NOMO-1 treated with dmso at 0.1 percent for 144 hours (cell line): ENCODE data around the gene KCNJ15.
"Not testable (repeated sequence)": the region's sequence is repeated elsewhere in the genome, so short reads cannot be mapped to it uniquely, and the experiment has no call there.

ENCODE experiments used
- DNase-seq: peaks from one replicate; lab custom pipeline; 2025; ENCODE audit not compliant: unreplicated experiment; lab: John Stamatoyannopoulos, UW

KCNJ15 gene

DNA sequence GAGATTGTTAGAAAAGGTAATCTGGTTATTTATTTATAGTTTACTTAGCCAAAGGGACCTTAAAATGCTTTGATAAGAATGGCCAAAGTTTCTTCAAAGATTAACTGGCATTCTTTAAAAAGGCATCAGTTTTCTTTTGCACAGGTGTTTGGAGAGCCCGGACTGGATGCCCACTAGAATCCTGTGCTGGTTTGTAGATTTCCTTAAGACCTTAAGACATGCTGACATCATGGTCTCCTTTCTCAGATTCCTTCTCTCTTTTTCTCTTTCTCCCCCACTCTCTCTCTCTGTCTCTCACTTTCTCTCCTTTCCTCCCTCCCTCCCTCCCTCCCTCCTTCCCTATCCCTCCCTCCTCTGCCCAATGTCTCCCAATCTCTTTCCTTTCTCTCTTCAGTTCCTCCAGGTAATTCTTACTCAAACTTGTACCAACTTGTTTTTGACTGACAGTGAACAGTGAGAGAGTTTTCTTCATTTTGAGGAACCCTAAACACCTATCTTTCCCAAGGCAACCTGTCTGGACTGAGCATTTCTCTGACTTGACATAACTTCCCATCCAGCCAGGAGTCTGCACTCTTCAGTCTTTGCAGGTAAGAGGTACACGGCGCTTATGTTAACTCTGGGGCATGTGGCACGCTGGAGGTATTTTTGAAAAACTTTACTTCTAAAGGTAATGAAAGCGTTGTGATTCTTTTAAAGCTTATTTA lies at the start of gene KCNJ15:
Gene KCNJ15 (plus strand): TSS at position 393 of the 704 bp plus-strand sequence. CDS start 42,271 bp downstream, outside the sequence.
- DNase-seq: no peak

- DNase-seq: no peak
Observed at GRCh38 chr21:38208118-38208517, 48.7 kb upstream of the KCNJ15 start.

DNA sequence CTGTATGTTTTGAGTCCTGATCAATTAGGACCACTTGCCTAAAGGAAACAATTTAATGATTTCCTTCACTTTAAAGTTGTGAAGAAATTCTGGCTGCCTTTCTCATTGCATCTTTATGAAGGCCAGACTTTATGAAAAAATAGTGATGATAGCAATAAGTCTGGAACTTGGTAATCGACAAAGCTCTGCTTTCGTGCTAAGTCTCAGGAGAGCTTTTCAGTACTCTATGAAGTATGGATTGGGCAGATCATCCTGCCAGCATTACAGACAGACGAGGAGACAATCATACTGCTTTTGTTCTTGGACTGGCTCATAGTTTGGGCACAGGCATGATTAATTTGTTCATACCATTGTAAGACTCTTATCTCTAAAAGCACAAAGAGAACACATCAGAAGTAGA lies 45.5 kb upstream of the KCNJ15 start:
- DNase-seq: no peak

DNA sequence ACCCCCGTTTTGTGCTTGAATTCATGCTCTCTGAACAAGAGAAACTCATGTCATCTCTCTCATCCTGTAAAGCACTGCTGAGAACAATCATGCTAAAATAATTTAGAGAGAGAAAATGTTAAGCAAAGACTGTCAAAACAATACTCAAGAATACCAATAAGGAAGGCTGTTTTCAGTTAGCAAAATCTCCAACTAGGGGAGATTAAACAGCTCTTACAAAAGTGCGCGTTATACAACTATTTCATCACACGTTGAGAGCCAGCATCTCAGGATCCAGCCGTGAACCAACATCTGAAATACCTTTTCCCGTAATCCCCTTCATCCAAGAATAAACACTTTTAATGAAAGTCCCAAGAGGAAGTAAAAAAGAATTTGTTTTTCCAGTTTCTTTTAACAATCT lies 44.1 kb upstream of the KCNJ15 start:
- no peak for DNase-seq

GRCh38 chr21:38219049-38219628 lies 37.7 kb upstream of the KCNJ15 start:
- peak; percentile 86 for DNase-seq

GRCh38 chr21:38220270-38220737 lies 36.5 kb upstream of the KCNJ15 start:
- DNase-seq: no peak

GRCh38 chr21:38221594-38221993 lies 35.2 kb upstream of the KCNJ15 start:
- DNase-seq: no peak

DNA sequence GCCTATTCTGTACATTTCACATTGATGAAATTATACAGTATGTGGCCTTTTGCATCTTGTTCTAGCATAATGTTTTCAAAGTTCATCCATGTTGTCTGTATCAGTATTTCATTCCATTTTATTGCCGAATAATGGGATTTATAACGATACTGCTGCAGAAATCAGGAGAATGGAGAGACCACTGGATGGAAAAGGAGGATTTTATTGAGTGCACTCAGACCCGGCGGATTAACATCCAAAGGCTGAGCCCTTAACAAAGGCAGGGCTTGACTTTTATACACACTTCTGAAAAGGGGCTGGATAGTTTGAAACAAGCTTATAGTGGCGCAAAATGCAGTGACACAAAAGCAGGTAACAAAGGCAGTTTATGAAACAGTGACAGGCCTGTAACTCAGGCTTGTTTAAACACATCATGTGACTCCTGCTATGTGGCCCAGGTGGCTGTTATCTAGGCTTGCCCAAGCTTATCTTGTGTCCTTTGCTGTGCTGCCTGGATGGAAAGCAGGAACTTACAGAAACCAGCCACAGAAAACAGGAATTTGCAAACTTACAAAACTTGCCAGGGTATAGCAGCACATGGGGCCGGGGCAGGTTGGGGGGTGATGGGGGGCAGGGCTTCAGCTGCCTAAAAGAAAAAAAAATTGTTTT lies 32.8 kb upstream of the KCNJ15 start:
- no peak for DNase-seq

DNA sequence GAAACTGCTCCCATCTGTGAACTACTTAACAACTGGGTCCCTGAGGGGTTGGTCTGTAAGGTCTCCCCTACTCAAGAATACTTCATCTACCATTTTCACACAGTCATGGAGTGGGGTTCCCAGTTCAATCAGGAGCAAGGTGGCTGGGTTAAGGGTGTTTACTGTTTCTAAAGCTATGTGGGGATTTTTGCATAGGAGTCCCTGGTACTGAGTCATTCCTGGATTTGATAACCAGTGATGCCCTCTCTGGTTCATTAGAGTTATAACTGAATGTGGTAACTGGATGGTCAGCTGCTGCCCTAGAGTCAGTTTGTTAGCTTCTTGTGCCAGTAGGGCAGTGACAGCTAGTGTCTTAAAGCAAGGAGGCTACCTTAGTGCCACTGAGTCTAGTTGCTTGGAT lies 29.4 kb upstream of the KCNJ15 start:
- DNase-seq: no peak

- DNase-seq: no peak
Observed at GRCh38 chr21:38228115-38228514, 28.7 kb upstream of the KCNJ15 start.

DNA sequence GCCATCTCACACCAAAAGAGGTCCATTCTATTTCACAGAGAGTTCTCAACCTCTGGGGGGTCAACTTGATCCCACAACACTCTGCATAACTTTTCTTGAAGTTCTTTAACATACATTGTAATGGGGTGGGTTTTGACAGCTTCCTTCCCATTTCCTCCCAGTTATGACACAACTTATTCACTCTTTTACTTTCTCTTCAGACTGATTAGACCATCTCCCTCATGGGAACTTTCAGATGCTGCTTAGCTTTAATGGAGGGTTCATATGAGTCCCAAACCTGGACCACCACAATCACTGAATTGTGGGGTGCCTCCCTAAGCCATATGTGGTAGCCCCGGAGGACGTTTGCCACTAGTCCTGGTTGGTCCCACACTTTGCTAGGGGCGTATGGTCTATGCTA lies 28.3 kb upstream of the KCNJ15 start:
- no peak for DNase-seq

DNA sequence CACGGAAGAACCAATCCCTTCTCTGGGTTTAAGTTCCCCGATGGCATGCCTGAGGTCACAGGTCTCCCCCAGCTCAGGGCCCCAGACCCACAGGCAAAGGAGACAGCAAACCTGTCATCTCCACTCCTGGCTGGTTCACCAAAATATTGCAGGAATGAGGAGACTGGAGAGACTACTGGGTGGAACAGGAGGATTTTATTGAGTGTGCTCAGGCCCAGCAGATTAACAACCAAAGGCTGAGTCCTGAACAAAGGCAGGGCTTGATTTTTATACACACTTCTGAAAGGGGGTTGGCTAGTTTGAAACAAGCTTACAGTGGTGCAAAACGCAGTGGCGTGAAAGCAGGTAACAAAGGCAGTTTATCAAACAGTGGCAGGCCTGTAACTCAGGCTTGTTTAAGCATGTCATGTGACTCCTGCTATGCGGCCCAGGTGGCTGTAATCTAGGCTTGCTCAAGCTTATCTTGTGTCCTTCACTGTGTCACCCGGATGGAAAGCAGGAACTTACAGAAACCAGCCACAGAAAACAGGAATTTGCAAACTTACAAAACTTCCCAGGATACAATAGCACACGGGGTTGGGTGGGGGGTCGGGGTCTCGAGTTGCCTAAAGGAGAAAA lies 27.4 kb upstream of the KCNJ15 start:
- no peak for DNase-seq

GRCh38 chr21:38234395-38235142 lies 22.2 kb upstream of the KCNJ15 start:
- DNase-seq: no peak

DNA sequence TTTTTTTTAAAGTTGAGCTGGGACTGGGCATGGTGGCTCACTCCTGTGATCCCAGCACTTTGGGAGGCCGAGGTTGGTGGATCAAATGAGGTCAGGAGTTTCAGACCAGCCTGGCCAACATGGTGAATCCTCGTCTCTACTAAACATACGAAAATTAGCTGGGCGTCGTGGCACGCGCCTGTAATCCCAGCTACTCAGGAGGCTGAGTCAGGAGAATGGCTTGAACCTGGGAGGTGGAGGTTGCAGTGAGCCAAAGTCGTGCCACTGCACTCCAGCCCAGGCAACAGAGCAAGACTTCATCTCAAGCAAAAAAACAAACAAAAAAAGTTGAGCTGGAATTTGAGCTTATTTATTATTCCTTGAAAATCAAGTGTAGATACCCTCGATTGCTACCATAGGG lies 21.5 kb upstream of the KCNJ15 start:
- DNase-seq: not testable (repeated sequence)

GRCh38 chr21:38236232-38236631 lies 20.6 kb upstream of the KCNJ15 start:
- no peak for DNase-seq

- DNase-seq: no peak
Observed at GRCh38 chr21:38239672-38240071, 17.1 kb upstream of the KCNJ15 start.

GRCh38 chr21:38240129-38240528 lies 16.7 kb upstream of the KCNJ15 start:
- no peak for DNase-seq

DNA sequence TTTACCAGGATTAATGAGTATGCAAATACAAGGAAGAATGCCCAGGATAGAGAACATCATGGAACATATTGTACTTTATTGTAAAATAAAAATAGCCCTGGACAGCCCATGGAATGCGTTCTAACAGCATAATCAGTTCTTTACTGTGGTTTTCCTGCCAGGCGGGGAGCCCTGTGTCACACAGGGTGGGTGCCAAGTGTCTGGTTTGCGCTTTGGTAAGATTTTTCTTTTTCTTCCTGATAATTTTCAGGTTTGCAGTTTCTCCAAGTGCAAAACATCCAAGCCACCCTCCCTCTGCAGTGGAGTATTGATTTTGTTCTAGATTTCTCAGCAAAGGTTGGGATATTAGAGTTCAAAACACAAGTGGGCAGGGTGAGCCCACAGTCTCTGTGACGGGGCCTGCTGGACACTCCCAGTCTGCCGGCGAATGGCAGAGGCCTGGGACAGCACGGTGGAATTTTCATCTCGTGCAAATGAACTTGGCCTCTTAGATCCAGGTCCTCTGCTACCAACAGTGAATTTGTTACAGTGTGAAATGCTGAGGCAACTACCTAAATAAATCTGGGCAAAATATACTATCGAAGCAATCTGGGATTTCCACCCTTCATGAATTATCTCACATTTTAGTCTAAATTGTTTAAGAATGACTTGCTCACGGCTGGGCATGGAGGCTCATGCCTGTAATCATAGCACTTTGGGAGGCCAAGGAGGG lies 15.6 kb upstream of the KCNJ15 start:
- DNase-seq: no peak

GRCh38 chr21:38242061-38242460 lies 14.7 kb upstream of the KCNJ15 start:
- DNase-seq: no peak

- no peak for DNase-seq
Observed at GRCh38 chr21:38243732-38244406, 12.9 kb upstream of the KCNJ15 start.
